HG03469 (cell line): ENCODE results near the gene UBTD1.

ENCODE experiments used
- ATAC-seq: cut with Tn5 transposase; IDR thresholded peaks from one replicate; pipeline ENCODE4 v1.9.1; 2021; ENCODE audit warnings: mild to moderate bottlenecking, moderate library complexity, moderate number of reproducible peaks; ENCODE audit not compliant: unreplicated experiment

UBTD1 gene

DNA sequence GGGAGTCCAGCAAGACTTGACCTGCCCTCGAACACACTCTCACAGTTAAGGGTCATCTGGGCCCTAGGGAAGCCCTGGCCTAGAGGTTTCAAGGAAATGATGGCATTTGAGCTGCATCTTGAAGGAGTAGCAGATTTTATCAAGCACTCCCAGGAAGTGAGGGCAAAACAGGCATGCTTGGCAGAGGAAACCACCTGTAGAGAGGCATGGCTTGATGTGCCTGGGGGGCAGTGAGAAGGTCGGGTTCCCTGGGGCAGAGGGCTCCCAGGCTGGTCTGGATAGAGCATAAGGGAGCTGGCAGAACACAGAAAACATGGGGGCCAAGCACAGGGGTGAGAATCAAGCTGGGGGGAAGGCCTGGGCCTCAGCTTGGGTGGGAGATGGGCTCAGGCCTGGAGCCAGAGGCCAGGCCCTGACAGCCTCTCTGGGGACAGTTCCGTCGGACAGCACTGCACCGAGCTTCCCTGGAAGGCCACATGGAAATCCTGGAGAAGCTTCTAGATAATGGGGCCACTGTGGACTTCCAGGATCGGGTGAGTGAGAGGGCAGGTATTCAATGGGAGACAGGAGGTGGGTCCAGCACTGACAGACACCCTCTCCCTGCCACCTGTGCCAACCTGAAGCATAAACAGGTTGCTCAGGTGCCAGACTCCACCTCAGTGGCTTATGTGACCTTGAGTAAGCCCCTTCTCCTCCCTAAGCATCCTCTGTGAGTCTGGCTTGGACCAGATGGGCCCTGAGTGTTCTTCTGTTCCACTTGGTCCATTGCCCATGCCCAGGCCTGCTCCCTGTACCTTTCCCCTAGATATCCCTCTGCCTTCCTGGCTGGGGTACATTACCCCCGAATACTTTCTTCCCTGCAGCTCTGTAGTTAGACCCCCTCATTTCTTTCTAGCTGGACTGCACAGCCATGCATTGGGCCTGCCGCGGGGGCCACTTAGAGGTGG lies 82.0 kb downstream of the UBTD1 start:
- ATAC-seq, result no peak

GRCh38 chr10:97582169-97582568 lies 83.4 kb downstream of the UBTD1 start:
- ATAC-seq, result no peak

GRCh38 chr10:97583476-97583875 lies 84.8 kb downstream of the UBTD1 start:
- ATAC-seq, result no peak

DNA sequence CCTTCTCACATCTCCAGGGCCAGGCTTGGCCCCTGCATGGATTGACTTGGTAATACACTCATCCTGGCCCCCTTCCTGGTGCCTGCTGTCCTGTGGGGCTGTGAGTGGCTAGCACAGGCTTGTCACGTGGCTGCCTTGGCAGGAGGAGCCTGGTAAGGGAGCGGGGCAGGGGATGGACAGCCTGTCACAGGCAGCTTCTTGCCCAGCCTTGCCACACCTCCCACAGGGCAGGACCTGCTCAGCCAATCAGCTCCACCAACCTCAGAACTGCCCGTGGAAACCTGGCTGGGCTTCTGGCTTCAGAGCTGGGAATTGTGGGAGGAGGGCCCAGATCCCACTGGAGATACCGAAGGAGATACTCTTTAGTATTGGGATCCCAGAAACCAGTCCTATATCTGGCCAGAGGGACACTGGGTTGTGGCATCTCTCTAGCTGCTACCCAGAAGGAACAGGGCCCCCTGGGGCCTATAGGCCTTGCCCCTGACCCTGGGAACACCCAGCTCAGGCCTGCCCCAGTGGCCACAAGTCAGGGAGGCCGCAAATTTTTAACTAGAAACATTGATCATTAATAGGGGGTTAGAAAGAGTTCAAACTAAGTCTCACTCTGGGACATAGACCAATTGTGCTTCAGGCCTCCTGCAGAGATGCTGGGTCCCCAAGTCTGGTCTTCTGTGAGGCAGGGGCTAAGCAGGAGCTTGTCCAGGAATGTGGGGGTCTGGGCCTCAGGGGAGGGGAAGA lies 85.5 kb downstream of the UBTD1 start, which contains the start of gene HOGA1:
Gene HOGA1, plus strand, starts transcription at position 330 of the 738 bp plus-strand sequence. Its CDS starts 315 bp downstream, at position 645.
- ATAC-seq, result no peak

GRCh38 chr10:97584798-97585438 lies 86.2 kb downstream of the UBTD1 start:
- ATAC-seq, result no peak

DNA sequence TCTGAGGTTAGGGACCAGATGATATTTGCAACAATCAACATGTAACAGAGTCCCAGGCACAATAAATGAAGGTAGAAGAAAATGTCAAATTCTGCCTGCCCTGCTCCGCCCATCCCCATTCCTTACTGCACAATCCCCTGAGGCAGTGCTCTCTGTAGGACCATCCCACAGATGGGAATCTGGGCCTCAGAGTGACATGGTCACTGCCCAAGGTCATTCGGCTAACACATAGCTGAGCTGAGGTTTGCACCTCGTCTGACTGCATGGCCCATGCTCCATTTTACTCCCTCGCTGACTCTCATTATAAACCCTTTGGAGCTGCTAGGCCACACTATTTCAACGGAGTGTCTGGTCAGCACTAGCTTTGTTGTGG lies 86.7 kb downstream of the UBTD1 start:
- ATAC-seq, result no peak

GRCh38 chr10:97587183-97587582 lies 88.5 kb downstream of the UBTD1 start:
- no peak for ATAC-seq

DNA sequence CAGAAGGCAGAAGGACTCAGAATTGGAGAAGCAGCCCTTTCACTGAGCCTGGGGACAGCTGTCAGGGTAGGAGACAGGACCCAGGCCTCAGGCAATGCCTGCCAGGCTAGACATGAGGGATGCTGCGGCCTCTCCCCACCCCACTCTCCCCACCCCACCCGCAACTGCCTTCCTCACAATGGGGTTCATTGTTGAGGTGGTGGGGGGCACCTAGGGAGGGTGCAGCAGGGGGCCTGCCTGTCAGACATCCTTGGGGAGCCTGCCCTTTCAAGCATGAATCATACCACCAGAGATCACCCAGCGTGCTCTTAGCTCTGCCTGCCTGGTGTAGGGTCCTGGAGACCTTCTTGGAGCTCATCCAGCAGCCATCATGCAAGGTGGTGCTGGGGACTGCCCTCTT lies 90.8 kb downstream of the UBTD1 start, which contains the start of gene C10orf62:
Gene C10orf62, plus strand, starts transcription at position 243 of the 400 bp plus-strand sequence. CDS start 177 bp downstream, outside the sequence.
- ATAC-seq, result no peak

DNA sequence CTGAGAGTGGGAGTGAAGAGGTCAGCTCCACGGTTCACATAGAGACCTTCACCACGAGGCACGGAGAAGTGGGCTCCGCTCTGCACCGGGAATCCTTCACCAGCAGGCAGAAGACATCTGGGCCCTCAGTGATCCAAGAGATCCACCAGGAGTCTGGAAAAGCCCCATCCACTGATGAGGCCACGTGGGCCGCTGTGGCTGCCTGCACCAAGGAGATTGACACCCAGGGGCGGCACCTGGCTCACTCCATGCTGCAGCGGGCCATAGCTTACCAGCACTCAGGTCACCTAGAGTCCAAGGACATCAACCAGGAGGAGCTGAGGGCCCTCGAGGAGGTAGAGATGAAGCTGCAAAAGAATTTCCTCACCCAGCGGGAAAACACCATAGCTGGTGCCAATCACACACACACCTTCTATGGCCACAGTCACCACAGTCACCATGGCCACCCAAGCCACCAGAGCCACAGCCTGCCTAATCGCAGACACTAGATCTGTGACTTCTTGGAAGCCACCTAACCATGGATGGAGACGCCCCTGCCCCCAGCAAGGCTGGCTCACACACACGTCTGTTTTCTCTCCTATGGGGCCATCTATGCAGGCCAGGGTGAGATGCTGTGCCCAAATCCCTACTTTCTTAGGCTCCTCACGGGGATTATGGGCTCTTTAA lies 91.5 kb downstream of the UBTD1 start:
- ATAC-seq, result no peak

GRCh38 chr10:97590748-97591495 lies 92.2 kb downstream of the UBTD1 start:
- no peak for ATAC-seq

GRCh38 chr10:97593421-97593820 lies 94.7 kb downstream of the UBTD1 start:
- no peak for ATAC-seq

- no peak for ATAC-seq
These were observed 97.7 kb downstream of the UBTD1 start for GRCh38 chr10:97596101-97597082.

DNA sequence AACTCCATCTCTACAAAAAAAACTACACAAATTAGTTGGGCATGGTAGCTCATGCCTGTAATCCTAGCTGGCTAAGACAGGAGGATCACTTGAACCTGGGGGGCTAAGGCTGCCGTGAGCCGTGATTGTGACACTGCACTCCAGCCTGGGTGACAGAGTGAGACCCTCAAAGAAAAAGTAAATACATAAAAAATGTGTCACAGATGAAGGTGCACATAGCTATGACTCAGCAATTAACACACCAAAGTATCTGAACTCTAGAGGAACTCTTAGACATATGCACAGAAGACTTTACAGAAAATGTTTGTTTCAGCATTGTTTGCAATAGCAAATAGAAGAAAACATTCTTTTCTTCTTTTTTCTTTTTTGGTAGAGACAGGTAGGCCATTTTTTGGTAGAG lies 99.1 kb downstream of the UBTD1 start:
- no peak for ATAC-seq

DNA sequence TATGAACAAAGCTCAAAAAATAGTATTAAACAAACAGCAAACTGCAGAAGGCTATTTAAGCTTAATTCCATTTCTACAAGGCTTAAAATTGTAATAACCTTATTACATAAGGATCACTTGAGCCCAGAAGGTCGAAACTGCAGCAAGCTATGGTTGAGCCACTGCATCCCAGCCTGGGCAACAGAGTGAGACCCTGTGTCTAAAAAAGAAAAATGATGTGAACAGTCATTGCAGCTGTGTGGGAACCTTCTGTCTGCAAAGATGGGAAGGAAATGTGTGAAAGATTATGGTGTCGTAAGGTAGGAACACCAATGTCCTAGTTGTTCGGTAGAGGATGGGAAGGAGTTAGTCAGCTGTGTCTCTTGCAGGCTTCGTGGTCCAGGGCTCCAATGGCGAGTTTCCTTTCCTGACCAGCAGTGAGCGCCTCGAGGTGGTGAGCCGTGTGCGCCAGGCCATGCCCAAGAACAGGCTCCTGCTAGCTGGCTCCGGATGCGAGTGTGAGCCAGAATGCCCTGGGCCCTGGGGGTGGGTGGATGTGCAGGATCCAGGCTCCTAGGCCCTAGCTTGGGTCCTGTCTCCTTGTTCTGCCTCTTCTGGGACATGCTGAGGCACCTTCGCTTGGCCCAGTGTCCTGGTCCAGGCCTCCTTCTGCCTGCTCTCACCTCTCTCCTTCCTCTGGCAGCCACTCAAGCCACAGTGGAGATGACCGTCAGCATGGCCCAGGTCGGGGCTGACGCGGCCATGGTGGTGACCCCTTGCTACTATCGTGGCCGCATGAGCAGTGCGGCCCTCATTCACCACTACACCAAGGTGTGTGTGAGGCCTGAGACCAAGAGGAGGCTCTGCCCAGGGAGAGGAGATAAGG lies 99.9 kb downstream of the UBTD1 start:
- no peak for ATAC-seq

- no peak for ATAC-seq
These were observed 100.5 kb downstream of the UBTD1 start for GRCh38 chr10:97599272-97599619.

GRCh38 chr10:97600616-97601015 lies 101.9 kb downstream of the UBTD1 start:
- no peak for ATAC-seq

DNA sequence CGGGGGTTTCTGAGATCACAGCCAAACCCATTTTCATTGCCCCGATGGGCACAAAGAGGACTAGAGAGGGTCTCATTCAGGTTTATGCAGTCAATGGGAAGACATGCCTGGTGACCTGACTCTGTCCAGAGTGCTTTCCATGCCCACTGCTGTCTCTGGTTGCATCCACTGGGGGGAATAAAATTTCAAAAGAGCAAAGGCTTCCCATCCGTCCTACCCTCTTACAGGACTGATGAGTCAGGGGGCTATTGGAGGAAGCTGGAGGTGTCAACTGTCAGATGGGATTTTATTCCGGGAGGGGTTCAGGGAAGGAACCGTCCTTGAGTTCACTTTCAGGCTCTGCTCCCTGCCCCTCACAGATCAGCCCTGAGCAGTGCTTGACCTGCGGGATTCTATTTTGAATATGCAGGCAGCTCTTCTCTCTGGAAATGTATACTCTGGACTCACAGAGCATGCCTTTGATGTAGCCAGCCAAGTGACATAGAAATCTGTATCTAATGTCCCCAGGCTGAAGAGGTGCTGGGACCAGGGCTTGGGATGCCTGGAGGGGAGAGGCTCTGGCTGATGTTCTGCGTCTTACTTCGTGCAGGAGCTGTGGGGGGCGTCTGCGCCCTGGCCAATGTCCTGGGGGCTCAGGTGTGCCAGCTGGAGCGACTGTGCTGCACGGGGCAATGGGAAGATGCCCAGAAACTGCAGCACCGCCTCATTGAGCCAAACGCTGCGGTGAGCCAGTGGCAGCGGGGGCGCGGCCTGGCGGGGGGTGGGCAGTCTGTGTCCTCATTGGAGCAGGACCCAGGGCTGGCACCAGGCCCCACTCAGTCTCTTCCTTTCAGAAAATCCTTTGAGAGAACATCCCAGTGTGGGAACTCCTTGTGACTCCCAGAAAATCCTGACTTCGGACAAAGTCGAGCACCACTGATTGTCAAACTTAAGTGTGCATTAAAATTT lies 102.8 kb downstream of the UBTD1 start:
- no peak for ATAC-seq
